Activated naive CD4-positive, alpha-beta T cell treated with anti-CD3 and anti-CD28 coated beads, Interleukin-2, amount 10 ng/mL, durations not matched to agents 7 days and 5 days (primary cell): Measurements from ENCODE around the gene DGCR8.

Experiments used
- CTCF ChIA-PET: fragments of 350-600 bp; sonication (Branson Sonifier 250); formaldehyde crosslinking; loops from one replicate; lab custom pipeline; 2021; ENCODE audit warnings: antibody characterized with exemption; lab: Charles Lee
- DNase-seq: peaks from one replicate; pipeline ENCODE4 v3.0.0-alpha.2; 2020
- H3K27ac Mint-ChIP-seq: one replicate; pipeline ENCODE4 v1.8.0; 2021; ENCODE audit warnings: mild to moderate bottlenecking, moderate library complexity, mixed read lengths
- H3K27me3 Mint-ChIP-seq: one replicate; pipeline ENCODE4 v1.8.0; 2021; ENCODE audit warnings: mild to moderate bottlenecking, mixed read lengths
- H3K36me3 Mint-ChIP-seq: one replicate; pipeline ENCODE4 v1.8.0; 2021; ENCODE audit warnings: mixed read lengths
- H3K4me1 Mint-ChIP-seq: one replicate; pipeline ENCODE4 v1.8.0; 2021; ENCODE audit warnings: mixed read lengths
- H3K4me3 Mint-ChIP-seq: one replicate; pipeline ENCODE4 v1.8.0; 2021; ENCODE audit warnings: mild to moderate bottlenecking, moderate library complexity, mixed read lengths
- H3K9me3 Mint-ChIP-seq: one replicate; pipeline ENCODE4 v1.8.0; 2021; ENCODE audit warnings: mixed read lengths

Gene DGCR8

GRCh38 chr22:20079745-20080444, at the start of gene DGCR8:
DGCR8 (plus strand) TSS chr22:20080241; CDS start chr22:20085964, 5,723 bp downstream.
- CTCF ChIA-PET = no interaction called here
- no peaks in the 10 kb centered on the region for H3K9me3 Mint-ChIP-seq
- peak within 1 kb of the TSS; percentile 93 for H3K27ac Mint-ChIP-seq
- H3K36me3 Mint-ChIP-seq = peaks cover 14% of the 10 kb centered on the region
- peak within 1 kb of the TSS; percentile 94 for H3K4me3 Mint-ChIP-seq
- DNase-seq = peak; percentile 72
- no peaks in the 10 kb centered on the region for H3K27me3 Mint-ChIP-seq
- H3K4me1 Mint-ChIP-seq = peaks cover 45% of the 10 kb centered on the region

- Mint-ChIP-seq H3K27ac (peak overlapping the region; percentile 58), H3K4me3 (no peak overlapping the region), H3K27me3 (no peaks in the 10 kb centered on the region), H3K36me3 (peaks cover 7% of the 10 kb centered on the region), H3K4me1 (peaks cover 23% of the 10 kb centered on the region), H3K9me3 (peaks cover 2% of the 10 kb centered on the region)
- CTCF ChIA-PET = interaction anchor here (0.5 kb wide), 1 partner anchor 41 kb away, joined by 3 read pairs; no protein-coding TSS in a partner anchor
- DNase-seq = no peak
These were observed 48.2 kb upstream of the DGCR8 start for GRCh38 chr22:20031732-20032406.

DNA sequence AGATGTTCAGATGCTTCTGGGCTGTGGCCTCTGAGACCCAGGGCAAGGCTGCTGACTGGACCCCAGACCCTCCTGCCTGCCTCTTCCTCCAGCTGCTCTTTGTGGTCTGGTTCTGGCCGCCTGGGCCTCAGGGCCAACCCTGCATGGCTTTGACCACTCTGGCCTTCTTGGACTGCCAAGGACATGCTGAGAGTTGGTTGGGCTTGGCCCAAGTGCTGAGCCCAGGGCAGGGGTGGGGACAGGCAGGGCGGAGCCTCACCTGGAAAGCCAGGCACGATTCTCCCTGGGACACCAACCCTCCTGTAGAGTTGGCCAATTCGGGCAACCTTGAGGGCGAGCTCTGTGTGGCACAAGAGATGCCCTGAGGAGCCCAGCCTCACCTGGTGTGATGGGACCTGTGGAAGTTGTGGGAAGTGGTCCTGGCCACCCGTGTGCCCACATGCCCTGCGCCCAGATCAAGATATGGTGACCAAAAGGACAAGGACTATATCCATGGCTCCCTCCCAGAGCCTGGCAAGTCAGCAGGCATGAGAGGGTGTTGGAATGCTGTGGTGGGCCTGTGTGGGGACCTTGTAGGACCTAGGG, 47.5 kb upstream of the DGCR8 start:
- Mint-ChIP-seq H3K27ac (no peak overlapping the region), H3K36me3 (peaks cover 12% of the 10 kb centered on the region), H3K9me3 (peaks cover 2% of the 10 kb centered on the region), H3K4me3 (no peak overlapping the region), H3K27me3 (no peaks in the 10 kb centered on the region), H3K4me1 (peaks cover 23% of the 10 kb centered on the region)
- no peak for DNase-seq
- CTCF ChIA-PET = no interaction called here

DNA sequence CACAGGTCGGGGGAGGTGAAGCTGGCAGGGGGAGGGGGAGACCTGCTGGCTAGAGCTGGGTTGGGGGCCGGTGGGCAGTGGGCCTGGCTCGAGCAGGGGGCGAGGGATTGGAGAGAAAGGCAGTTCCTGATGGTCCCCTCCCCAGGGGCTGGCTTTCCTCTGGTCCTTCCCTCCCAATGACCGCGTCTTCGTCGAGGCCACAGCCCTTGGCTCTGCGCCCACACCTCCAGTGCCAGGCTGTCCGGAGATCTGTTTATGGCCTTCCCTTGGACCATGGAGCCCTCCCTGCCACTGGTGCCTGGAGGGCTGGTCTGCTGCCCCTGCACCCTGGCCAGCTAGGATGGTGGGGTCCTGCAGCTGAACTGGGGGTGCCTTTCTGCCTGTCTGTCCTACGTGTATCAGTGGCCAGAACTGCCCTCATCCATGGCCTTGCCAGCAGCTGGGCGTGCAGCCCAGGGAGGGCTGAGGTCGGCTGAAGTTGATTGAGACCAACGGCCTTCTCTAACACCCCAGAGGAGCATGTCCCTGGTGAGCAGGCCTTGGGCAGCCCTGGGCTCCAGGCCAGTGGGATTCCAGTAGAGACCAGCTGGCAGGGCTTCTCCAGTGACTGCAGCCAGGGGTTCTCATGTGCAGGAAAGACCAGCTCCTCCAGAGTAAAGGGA, 46.9 kb upstream of the DGCR8 start:
- Mint-ChIP-seq H3K4me1 (peaks cover 23% of the 10 kb centered on the region), H3K36me3 (peaks cover 16% of the 10 kb centered on the region), H3K27ac (no peak overlapping the region), H3K27me3 (no peaks in the 10 kb centered on the region), H3K4me3 (no peak overlapping the region), H3K9me3 (peaks cover 2% of the 10 kb centered on the region)
- CTCF ChIA-PET = no interaction called here
- no peak for DNase-seq

- peaks cover 23% of the 10 kb centered on the region for H3K4me1 Mint-ChIP-seq
- DNase-seq = no peak
- CTCF ChIA-PET = no interaction called here
- peak overlapping the region; percentile 64 for H3K27ac Mint-ChIP-seq
- no peak overlapping the region for H3K4me3 Mint-ChIP-seq
- H3K9me3 Mint-ChIP-seq = peaks cover 2% of the 10 kb centered on the region
- H3K27me3 Mint-ChIP-seq = no peaks in the 10 kb centered on the region
- H3K36me3 Mint-ChIP-seq = peaks cover 18% of the 10 kb centered on the region
These were observed 45.9 kb upstream of the DGCR8 start for GRCh38 chr22:20034143-20034542.

DNA sequence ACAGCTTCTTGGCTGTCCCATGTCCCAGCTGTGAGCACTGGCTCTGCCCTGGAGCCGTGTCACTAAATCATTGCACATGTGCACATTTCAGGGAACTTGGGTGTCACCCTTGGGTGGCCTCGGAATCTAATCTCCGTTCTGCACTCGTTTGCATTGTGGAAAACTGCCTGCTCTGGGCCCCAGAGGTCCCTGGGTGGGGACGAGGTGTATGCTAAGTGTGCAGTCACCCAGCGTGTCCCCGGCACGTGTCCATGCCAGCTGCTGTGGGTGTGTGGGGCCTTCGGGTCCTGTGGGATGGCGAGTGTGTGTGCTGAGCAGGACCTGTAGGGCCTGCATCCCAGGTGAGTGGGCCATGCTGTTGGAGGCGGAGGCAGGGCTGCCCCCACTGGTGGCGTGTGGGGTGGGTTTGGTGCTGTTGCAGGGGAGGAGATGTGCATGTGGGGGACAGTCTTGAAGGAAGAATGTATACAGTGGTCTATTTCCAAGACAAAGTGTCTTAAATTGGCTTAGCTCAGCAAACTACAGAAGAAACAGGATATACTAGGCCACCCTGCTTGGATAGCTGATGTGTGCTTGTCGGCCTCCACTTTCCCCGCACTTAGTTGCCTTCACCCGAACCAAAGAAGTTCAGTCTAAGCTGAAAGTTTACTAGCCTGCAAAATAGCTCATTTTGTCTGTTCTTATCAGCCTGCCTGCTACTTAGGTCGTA, 44.5 kb upstream of the DGCR8 start:
- DNase-seq = no peak
- H3K4me1 Mint-ChIP-seq = peaks cover 23% of the 10 kb centered on the region
- no peaks in the 10 kb centered on the region for H3K27me3 Mint-ChIP-seq
- no peak overlapping the region for H3K27ac Mint-ChIP-seq
- peaks cover 25% of the 10 kb centered on the region for H3K36me3 Mint-ChIP-seq
- CTCF ChIA-PET = no interaction called here
- peaks cover 2% of the 10 kb centered on the region for H3K9me3 Mint-ChIP-seq
- H3K4me3 Mint-ChIP-seq = no peak overlapping the region

- DNase-seq = no peak
- Mint-ChIP-seq H3K27me3 (no peaks in the 10 kb centered on the region), H3K9me3 (peaks cover 2% of the 10 kb centered on the region), H3K27ac (no peak overlapping the region), H3K36me3 (peaks cover 25% of the 10 kb centered on the region), H3K4me1 (peaks cover 22% of the 10 kb centered on the region), H3K4me3 (no peak overlapping the region)
- CTCF ChIA-PET = no interaction called here
These were observed 44.0 kb upstream of the DGCR8 start for GRCh38 chr22:20036084-20036482.

DNA sequence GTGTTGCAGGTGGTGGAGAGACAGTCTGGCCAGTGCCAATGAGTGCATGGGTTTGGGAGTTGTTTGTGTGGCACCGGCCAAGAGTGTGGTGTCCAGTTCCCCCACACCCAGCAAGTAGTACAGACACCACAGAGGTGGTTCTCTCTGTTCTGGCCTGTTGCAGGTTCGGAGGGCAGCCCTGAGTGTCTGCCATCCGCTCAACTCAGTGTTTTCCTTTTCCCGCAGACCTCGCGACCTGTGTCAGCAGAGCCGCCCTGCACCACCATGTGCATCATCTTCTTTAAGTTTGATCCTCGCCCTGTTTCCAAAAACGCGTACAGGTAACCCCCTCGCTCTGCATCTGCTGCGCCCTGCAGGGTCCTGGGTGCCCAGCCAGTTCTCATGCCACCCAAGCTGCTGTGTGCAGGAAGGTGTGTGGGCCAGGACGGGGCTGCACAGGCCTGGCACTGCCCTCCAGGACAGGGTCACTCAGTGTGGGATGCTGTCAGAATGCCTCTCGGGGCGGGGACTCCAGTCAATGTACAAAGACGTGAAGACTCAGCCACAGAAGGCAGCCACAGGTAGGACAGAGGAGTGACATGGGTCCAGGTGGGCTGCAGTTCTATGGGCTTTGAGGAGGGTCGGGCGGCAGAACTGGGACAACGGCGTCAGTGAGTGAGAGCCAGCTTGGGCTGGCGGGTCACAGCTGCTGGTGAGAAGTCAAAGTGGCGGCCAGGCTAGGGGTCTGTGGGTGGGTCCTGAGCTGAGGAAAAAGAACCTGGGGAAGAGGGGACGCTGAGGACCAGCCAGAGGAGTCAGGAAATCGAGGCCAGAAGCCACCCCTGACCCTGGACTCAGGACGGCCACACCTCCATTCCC, 43.3 kb upstream of the DGCR8 start:
- no peak overlapping the region for H3K4me3 Mint-ChIP-seq
- no peak for DNase-seq
- H3K27me3 Mint-ChIP-seq = no peaks in the 10 kb centered on the region
- H3K4me1 Mint-ChIP-seq = peaks cover 15% of the 10 kb centered on the region
- H3K9me3 Mint-ChIP-seq = peaks cover 2% of the 10 kb centered on the region
- CTCF ChIA-PET = no interaction called here
- no peak overlapping the region for H3K27ac Mint-ChIP-seq
- H3K36me3 Mint-ChIP-seq = peaks cover 25% of the 10 kb centered on the region

DNA sequence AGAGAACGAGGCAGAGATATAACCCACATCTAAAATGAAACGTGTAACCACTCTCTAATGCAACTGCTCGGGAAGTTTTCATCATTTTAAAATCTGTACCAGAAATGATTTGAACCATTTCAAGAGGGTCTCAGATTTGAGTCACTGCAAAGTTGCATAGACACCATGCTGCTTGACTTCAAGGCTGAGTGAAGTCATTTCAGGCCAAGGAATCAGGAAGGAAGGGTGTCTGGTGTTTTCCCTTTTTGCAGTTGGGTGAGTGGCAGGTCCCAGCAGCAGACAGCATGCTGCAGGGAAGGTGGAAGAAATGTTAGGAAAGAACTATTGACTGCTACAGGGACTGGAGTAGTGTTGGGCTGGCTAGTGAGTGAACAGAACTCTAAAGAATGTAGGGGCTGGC, 42.6 kb upstream of the DGCR8 start:
- Mint-ChIP-seq H3K4me1 (peaks cover 9% of the 10 kb centered on the region), H3K4me3 (no peak overlapping the region), H3K9me3 (peaks cover 2% of the 10 kb centered on the region), H3K27me3 (no peaks in the 10 kb centered on the region), H3K36me3 (peaks cover 25% of the 10 kb centered on the region), H3K27ac (no peak overlapping the region)
- CTCF ChIA-PET = no interaction called here
- no peak for DNase-seq

DNA sequence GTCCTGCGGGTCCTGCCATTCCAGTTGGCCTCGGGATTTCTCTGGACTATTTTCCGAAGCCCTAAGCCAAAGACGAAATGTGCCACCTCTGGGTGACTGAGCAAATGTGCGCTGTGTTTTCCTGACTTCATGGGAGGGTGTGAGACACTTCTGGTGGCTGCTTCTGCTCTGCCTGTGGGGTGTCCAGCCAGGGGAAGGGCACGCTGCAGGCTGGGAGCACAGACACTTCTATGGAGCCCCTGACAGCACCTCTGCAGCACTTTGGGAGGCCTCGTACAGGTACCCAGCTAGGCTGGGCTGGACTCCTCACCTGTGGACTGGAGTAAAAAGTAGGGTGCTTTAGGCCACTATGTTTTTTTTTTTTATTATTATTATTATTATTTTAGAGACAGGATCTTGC, 41.5 kb upstream of the DGCR8 start:
- Mint-ChIP-seq H3K27me3 (no peaks in the 10 kb centered on the region), H3K4me3 (no peak overlapping the region), H3K4me1 (peaks cover 5% of the 10 kb centered on the region), H3K36me3 (peaks cover 25% of the 10 kb centered on the region), H3K27ac (no peak overlapping the region), H3K9me3 (peaks cover 2% of the 10 kb centered on the region)
- DNase-seq = no peak
- CTCF ChIA-PET = no interaction called here

DNA sequence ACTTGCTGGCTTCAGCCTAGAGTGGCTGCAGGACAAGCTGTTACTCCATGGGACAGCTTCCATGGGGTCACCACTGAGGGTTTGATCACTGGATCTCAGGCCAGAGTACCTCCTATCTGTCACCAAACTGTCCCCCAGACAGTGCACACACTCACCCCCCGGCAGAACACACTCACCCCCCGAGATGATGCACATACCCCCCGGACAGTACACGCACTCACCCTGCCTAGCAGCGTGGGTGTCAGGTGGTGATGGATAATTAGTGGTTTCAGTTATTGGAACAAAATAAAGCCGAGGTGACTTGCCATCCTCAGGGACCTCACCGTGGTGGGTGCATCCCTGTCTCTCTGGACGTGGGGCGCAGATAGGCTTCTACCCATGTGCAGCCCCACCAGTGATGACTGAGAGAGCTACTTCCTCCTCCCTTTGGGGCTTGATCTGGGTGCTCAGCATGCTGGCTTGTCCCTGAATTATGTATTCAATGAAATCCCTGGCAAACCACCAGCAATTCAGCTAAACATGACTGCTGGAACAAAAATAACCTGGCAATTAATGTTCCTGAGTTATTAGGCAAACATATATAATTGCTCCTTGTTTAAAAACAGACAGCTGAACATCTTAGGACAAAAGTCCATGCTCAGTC, 40.2 kb upstream of the DGCR8 start:
- CTCF ChIA-PET = no interaction called here

DNA sequence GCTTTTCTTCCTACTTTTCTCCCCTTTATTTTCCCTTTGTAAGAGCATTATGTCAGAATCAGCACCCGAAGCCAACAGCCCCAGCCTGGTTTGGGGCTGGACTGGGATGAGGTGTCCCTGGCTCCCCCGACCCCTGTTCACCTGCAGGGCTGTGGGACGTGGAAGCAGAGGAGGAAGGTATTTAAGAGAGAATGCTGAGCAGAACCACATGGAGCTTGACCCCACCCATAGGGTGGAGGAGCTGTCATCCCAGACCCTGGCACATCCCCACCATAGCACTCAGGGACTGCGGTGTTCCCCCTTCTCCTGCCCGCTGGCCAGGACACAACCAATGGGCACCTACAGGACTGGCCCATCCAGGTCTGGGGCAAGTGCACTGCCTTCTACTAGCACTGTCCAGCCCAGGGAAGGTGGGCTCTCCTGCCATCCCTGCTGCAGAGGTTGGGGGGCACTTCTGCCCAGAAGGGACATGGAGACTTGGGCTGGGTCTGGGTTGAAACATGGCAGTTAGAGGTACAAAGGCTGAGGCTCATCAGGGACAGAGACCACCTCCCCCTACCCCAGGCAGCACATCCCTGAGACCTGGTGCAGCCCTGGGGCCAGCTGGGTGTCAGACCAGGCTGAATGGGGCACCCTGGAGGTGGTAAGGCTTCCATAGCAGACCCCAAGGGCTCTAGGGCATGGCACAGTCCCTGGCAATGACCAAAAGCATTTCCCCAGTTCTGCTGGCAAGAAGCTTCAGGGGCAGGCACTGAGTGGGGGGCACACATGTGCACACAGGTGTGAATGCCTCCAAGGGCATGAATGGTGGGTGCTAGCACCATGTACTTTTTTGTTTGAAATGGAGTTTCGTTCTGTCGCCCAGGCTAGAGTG, 39.5 kb upstream of the DGCR8 start:
- DNase-seq = no peak
- peaks cover 25% of the 10 kb centered on the region for H3K36me3 Mint-ChIP-seq
- H3K9me3 Mint-ChIP-seq = no peaks in the 10 kb centered on the region
- no peak overlapping the region for H3K27ac Mint-ChIP-seq
- H3K27me3 Mint-ChIP-seq = no peaks in the 10 kb centered on the region
- H3K4me1 Mint-ChIP-seq = peaks cover under 1% of the 10 kb centered on the region
- no peak overlapping the region for H3K4me3 Mint-ChIP-seq
- CTCF ChIA-PET = no interaction called here

More for the DNA sequence above, 40.2 kb upstream of the DGCR8 start:
- Mint-ChIP-seq H3K9me3 (no peaks in the 10 kb centered on the region), H3K27ac (no peak overlapping the region), H3K27me3 (no peaks in the 10 kb centered on the region), H3K4me3 (no peak overlapping the region), H3K4me1 (peaks cover 3% of the 10 kb centered on the region), H3K36me3 (peaks cover 26% of the 10 kb centered on the region)
- no peak for DNase-seq
